ENCODE data around the gene UQCC3.

DNA sequence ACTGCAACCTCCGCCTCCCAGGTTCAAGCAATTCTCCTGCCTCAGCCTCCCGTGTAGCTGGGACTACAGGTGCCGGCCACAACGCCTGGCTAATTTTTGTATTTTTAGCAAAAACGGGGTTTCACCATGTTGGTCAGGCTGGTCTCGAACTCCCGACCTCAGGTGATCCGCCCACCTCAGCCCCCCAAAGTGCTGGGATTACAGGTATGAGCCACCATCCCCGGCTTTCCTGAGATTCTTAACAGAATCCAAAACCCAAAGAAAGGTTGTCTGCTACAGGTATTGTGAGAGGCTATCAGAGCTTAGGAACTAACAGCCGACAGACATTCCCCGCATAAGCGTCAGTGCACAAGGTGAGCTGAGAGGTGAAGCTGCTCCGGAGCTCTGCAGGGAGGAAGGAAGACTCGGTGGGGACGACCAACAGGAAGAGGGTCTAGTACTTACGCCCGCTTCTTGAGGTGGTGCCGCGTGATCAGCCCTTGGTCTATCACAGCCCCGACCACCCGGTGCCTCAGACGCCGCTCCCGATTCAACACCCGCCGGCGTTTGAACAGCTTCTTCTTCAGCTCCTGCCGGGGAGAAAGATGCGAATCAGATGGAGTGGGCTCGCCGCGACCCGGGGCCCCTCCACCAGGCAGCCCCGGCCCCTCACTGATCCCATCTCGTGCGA, 6.9 kb upstream of the UQCC3 start:
- TF ChIP-seq, protein P1, sequence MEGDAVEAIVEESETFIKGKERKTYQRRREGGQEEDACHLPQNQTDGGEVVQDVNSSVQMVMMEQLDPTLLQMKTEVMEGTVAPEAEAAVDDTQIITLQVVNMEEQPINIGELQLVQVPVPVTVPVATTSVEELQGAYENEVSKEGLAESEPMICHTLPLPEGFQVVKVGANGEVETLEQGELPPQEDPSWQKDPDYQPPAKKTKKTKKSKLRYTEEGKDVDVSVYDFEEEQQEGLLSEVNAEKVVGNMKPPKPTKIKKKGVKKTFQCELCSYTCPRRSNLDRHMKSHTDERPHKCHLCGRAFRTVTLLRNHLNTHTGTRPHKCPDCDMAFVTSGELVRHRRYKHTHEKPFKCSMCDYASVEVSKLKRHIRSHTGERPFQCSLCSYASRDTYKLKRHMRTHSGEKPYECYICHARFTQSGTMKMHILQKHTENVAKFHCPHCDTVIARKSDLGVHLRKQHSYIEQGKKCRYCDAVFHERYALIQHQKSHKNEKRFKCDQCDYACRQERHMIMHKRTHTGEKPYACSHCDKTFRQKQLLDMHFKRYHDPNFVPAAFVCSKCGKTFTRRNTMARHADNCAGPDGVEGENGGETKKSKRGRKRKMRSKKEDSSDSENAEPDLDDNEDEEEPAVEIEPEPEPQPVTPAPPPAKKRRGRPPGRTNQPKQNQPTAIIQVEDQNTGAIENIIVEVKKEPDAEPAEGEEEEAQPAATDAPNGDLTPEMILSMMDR (IDR thresholded peaks at IDR 0.05): no peak
- TF ChIP-seq EP300 (IDR thresholded peaks at IDR 0.05): no peak
- TF ChIP-seq POLR2A (IDR thresholded peaks at IDR 0.05): no peak
